NCI-H1417 treated with DMSO at 0.1 percent for 48 hours (cell line): Measurements from ENCODE around the gene CARNS1.
A peak's percentile ranks its signal among the peaks of the same experiment; 100 is the strongest.
"Not testable (repeated sequence)": the region's sequence is repeated elsewhere in the genome, so short reads cannot be mapped to it uniquely, and the experiment has no call there.

Source experiments
- DNase-seq: peaks from one replicate; lab custom pipeline; 2025; lab: John Stamatoyannopoulos, UW

The CARNS1 gene

GRCh38 chr11:67396587-67397389, 18.7 kb upstream of the CARNS1 start:
- no peak for DNase-seq

- DNase-seq = no peak
These were observed 17.9 kb upstream of the CARNS1 start for GRCh38 chr11:67397536-67397935.

DNA sequence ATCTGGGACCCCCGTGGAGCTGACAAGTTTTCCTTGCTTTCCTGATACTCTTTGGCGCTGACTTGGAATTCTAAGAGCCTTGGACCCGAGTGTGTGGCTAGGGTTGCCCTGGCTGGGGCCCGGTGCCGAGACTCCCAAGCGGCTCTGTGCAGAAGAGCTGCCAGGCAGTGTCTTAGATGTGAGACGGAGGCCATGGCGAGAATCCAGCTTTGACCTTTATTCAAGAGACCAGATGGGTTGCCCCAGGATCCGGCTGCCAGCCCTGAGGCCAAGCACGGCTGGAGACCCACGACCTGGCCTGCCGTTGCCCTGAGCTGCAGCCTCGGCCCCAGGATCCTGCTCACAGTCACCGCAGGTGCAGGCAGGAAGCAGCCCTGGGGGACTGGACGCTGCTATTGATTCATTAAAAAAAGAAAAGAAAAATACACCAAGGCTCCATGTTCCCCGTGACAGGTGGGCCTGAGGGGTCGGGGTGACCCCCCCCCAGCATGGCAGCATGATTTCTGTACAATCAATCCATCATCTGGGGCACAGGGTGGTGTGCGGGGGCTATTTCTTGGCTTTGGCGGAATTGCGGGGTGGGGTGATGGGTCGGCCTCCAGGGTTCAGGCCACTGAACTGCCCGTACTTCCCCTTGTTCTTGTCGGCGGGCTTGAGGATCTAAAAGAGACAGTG, 17.4 kb upstream of the CARNS1 start:
- no peak for DNase-seq

DNA sequence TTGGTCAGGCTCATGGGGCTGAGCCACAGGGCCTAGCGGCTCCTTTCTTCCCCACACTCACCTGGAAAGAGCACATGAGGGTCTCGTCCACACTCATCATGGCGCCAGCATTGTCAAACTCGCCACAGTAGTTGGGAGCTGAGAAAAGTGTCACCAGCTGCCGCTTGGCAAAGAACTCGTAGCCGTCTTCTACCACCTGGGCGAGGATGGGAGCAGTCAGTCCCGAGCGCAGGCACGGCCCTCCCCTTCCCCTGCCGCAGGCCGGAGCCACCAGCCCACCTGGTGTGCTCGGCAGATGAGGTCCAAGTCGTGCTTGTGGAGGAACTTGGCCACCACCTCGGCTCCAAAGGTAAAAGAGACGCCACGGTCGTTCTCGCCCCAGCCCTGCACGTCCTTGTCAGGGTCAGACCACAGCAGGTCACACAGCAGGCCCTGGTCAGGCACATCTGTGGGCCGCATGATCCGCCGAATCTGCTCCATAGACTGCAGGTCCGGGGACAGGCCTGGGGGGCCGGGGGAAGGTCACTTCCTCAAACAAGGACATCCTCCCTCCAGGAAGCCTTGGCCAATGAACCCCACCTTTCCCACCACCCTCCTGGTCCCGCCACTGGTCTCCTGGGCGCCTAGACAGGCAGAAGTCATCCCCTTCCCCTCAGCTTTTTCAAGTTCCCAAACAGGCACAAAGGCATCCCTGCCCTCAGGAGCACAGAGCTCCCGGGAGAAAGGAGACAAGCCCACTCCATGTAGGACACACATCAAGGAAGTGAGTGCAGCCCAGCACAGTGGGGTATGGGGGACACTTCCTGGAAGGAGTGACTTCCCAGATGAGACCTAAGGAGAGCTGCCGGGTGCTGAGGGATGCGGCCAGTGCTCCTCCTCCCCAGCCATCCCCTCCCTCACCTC, 16.6 kb upstream of the CARNS1 start:
- DNase-seq = no peak

DNA sequence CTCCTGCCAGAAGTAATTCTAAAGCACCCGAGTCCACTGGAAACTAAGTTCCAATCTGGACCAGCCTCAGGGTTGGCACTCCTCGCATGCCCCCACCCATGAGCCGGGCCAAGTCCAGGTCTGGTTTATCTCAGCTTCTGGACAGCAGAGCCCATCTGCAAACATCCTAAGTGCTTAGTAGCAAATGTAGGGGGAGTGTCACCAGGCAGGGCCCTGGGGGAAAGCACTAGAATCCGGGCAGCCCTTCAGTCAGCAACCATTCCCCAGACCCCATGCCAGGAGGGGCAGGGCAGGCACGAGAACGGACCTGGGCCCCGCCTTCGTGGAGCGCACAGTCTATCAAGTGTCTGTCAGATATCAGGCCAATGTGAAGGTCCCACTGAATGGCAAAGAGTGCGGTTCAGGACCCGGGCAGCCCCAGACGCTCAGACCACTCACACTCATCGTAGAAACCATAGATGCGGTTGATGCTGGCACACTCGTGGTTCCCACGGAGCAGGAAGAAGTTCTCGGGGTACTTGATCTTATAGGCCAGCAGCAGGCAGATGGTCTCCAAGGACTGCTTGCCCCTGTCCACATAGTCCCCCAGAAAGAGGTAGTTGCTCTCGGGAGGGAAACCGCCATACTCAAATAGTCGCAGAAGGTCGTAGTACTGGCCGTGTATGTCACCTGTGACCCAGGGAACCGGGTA, 15.1 kb upstream of the CARNS1 start:
- DNase-seq = no peak

DNA sequence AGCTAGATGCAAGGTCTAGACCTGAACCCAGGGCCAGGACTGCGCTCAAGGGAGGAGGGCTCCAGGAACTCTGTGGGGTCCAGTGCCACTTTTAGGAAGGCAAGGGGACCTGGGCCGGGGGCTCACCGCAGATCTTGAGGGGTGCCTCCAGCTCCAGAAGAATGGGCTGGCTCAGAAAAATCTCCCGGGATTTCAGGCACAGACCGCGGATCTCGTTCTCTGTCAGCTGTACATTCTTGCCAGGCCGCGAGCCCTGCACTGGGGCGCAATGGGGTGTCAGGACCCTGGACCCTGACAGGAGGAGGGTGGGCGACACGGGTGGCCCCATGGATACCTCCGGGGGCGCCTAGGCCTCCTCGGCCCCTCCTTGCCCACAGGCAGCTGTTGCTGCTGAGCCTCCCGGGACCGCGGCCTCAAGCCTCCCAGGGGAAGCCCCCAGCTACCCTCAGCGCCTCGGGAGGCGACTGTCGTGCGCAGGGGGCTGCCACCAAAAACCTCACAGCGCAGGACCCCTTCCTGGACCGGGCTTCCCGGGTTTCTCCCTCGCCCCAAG, 14.5 kb upstream of the CARNS1 start:
- DNase-seq = no peak

- DNase-seq = peak; percentile 62
These were observed 13.8 kb upstream of the CARNS1 start, which contains the start of gene PPP1CA for GRCh38 chr11:67401495-67402191. TSS of gene PPP1CA (minus strand) at chr11:67401858. CDS start at chr11:67401782, 76 bp downstream.

GRCh38 chr11:67402192-67402839, 13.2 kb upstream of the CARNS1 start:
- not testable (repeated sequence) for DNase-seq

DNA sequence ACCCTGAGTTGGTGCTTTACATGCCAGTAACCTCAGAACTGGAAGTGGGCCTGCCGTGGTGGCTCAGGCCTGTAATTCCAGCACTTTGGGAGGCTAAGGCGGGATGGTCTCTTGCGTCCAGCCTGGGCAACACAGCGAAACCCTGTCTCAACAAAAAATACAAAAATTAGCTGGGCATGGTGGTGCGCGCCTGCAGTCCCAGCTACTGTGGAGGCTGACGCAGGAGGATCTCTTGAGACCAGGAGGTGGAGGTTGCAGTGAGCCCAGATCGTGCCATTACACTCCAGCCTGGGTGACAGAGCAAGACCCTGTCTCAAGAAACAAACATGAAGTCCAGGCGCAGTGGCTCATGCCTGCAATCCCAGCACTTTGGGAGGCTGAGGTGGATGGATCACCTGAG, 12.4 kb upstream of the CARNS1 start:
- not testable (repeated sequence) for DNase-seq

- DNase-seq = no peak
These were observed 10.8 kb upstream of the CARNS1 start for GRCh38 chr11:67404515-67405195.

- no peak for DNase-seq
These were observed 10.3 kb upstream of the CARNS1 start for GRCh38 chr11:67405196-67405567.

DNA sequence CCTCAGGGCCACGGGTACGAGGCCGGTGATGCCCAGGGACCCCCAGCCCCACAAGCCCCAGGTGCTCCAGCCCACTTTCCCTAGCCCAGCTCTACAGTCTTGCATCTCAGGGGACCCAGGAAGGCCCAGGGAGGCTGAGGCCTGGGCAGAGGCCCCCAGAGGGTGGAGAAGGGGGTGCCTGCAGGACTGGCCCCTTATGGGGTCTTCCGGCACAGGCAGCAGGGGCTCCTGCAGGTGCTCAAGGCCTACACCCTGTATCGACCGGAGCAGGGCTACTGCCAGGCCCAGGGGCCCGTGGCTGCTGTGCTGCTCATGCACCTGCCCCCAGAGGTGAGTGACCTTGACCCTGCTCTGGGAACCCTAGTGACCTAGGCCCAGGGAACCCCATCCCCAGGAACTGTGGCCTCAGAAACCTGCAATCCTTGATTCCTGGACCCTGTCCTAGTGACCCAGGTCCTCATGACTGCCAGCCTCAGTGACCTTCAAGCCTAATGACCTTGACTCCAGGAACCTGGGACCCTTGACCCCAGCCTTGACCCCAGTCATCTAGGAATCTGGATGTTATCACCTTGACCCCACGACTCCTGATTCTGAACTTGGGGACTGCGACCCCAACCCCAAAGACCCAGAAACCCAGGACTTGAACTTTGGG, 9.7 kb upstream of the CARNS1 start:
- no peak for DNase-seq

- DNase-seq = no peak
These were observed 9.0 kb upstream of the CARNS1 start for GRCh38 chr11:67406420-67406968.

DNA sequence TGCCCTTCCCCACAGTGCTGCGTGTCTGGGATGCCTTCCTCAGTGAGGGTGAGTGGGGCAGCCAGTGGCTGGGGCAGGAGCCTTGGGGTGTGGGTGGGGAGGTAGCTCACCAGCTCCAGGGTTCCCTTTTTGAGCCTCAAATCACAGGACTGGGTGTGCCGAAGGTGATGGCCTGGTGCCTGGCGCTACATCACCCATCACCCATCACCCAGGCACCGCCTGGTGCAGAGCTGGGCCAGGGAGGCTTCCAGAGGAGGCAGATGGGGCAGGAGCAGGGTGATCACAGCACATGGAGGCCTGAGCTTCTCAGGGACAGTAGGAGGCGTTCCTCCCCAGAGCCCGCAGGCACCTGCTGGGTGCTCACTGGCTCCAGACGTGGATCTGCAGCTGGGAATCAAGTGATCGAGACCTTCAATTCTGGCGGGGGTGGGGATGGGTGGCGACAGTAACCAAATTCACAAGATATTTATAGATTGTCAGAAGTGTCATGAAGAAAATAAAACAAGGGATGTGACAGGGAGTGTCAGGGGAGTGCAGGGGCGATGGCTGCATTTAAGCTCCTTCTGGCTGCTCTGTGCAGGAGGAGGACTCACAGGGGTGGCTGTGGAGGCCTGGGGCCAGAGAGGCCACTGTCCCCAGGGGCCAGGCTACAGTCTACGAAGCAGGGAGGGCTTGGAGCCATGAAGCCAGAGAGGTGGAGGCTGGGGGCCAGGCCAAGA, 8.3 kb upstream of the CARNS1 start:
- no peak for DNase-seq

- DNase-seq = no peak
These were observed 7.8 kb upstream of the CARNS1 start for GRCh38 chr11:67407688-67408163.

GRCh38 chr11:67408437-67409200, 6.9 kb upstream of the CARNS1 start:
- DNase-seq = no peak

DNA sequence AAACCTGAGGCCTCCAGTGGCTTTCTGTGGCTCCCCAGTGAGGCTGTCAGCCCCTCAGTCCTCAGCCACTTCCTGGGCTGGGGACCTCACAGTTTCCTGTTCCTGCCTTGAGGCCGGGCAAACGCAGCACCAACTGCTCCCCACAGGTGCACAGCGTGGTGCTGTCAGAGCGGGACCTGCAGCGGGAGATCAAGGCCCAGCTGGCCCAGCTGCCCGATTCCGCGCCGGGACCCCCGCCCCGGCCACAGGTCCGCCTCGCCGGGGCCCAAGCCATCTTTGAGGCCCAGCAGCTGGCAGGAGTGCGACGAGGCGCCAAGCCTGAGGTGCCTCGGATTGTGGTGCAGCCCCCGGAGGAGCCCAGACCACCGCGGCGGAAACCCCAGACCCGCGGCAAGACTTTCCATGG, 6.2 kb upstream of the CARNS1 start:
- DNase-seq = no peak
